OCI-LY7 (cell line): ENCODE measurements around the gene CCDC127. TPM values are rescaled to one million over a fixed set of nuclear protein-coding genes. Genes with fewer than 3 reads are reported as not detected.

Source experiments
- BruUV-seq: library from RNA; stranded (reverse); fragments of 400-500 nt; replicated peaks from 2 replicates; lab custom pipeline; 2021; lab: Mats Ljungman, UMichigan
- CTCF ChIA-PET: fragments of 300-600 bp; sonication (Branson Sonifier 250); formaldehyde crosslinking; loops from one replicate; lab custom pipeline; 2022; ENCODE audit warnings: antibody characterized with exemption; ENCODE audit not compliant: unreplicated experiment; lab: Charles Lee
- POLR2A ChIA-PET: fragments of 300-600 bp; sonication (Branson Sonifier 250); formaldehyde crosslinking; loops from one replicate; lab custom pipeline; 2022; ENCODE audit warnings: antibody characterized with exemption; lab: Charles Lee
- DNase-seq: peaks from one replicate; pipeline ENCODE4 v3.0.0-alpha.2; 2015; ENCODE audit warnings: low spot score
- H2AFZ ChIP-seq: fragments of 200-600 bp; sonication (generic), shearing (Covaris generic); 2 replicates; pipeline ENCODE4 v1.6.1; 2014; ENCODE audit warnings: mild to moderate bottlenecking, antibody characterized with exemption, low read length, moderate library complexity
- H3K27ac ChIP-seq: fragments of 200-600 bp; sonication (generic); 2 replicates; pipeline ENCODE4 v1.5.1; 2014; ENCODE audit warnings: mixed run types, low read depth, mild to moderate bottlenecking, moderate library complexity, low read length, inconsistent platforms; ENCODE audit not compliant: poor library complexity, severe bottlenecking
- H3K36me3 ChIP-seq: fragments of 200-600 bp; sonication (generic); 2 replicates; pipeline ENCODE4 v1.6.1; 2014; ENCODE audit warnings: mild to moderate bottlenecking, antibody characterized with exemption, low read length, moderate library complexity, mixed read lengths; ENCODE audit not compliant: insufficient read depth
- H3K4me1 ChIP-seq: fragments of 200-600 bp; sonication (generic); 2 replicates; pipeline ENCODE4 v1.5.1; 2014; ENCODE audit warnings: mild to moderate bottlenecking, low read length; ENCODE audit not compliant: insufficient read depth, poor library complexity, severe bottlenecking
- H3K4me2 ChIP-seq: fragments of 200-600 bp; sonication (generic); 2 replicates; pipeline ENCODE4 v1.6.1; 2014; ENCODE audit warnings: mild to moderate bottlenecking, low read length
- H3K4me3 ChIP-seq: fragments of 200-600 bp; sonication (generic); 2 replicates; pipeline ENCODE4 v1.5.1; 2014; ENCODE audit warnings: mild to moderate bottlenecking, low read depth, low read length; ENCODE audit not compliant: poor library complexity, severe bottlenecking
- H3K79me2 ChIP-seq: fragments of 200-600 bp; sonication (generic); 2 replicates; pipeline ENCODE4 v1.6.1; 2016; ENCODE audit warnings: low read depth, mild to moderate bottlenecking, low read length, moderate library complexity, mixed read lengths; ENCODE audit not compliant: insufficient read depth
- H3K9me2 ChIP-seq: fragments of 200-600 bp; sonication (generic); 2 replicates; pipeline ENCODE4 v1.6.1; 2016; ENCODE audit warnings: mild to moderate bottlenecking, low read length, mixed read lengths; ENCODE audit not compliant: insufficient read depth
- H3K9me3 ChIP-seq: fragments of 200-600 bp; sonication (generic); 2 replicates; pipeline ENCODE4 v1.6.1; 2014; ENCODE audit warnings: mild to moderate bottlenecking, mixed run types, low read length, mixed read lengths
- H4K20me1 ChIP-seq: fragments of 200-600 bp; sonication (generic); 2 replicates; pipeline ENCODE4 v1.6.1; 2014; ENCODE audit warnings: mild to moderate bottlenecking, antibody characterized with exemption, low read length, moderate library complexity, mixed read lengths; ENCODE audit not compliant: insufficient read depth
- CTCF ChIP-seq: fragments of 200-600 bp; sonication (generic); conservative IDR thresholded peaks from 2 replicates; pipeline ENCODE4 v1.5.1; 2014; ENCODE audit warnings: mild to moderate bottlenecking, antibody characterized with exemption, low read length, moderate library complexity, mixed read lengths
- EZH2phosphoT487 ChIP-seq: fragments of 200-600 bp; sonication (generic); IDR thresholded peaks from 2 replicates; pipeline ENCODE4 v1.6.1; 2018; ENCODE audit warnings: low read depth, borderline replicate concordance, mild to moderate bottlenecking, mixed run types, antibody characterized with exemption, low read length, moderate library complexity, mixed read lengths
- intact Hi-C: fragments of 100-400 bp; cut with micrococcal nuclease; formaldehyde crosslinking; loops from one replicate; pipeline ENCODE4 v1.10.0; 2022; ENCODE audit not compliant: unreplicated experiment
- total RNA-seq, 2 experiments: library from RNA; depleted of rRNA in 1 of 2; stranded (reverse); fragments of >200 nt in 1 of 2; shearing (Covaris generic) in 1 of 2; gene quantifications; 2 replicates each; pipeline ENCODE4 v1.2.3, GENCODE V29; 2014 to 2022

The CCDC127 gene
- total RNA-seq, 2 experiments from 2014 or later, result 10.8 to 12.4 TPM

DNA sequence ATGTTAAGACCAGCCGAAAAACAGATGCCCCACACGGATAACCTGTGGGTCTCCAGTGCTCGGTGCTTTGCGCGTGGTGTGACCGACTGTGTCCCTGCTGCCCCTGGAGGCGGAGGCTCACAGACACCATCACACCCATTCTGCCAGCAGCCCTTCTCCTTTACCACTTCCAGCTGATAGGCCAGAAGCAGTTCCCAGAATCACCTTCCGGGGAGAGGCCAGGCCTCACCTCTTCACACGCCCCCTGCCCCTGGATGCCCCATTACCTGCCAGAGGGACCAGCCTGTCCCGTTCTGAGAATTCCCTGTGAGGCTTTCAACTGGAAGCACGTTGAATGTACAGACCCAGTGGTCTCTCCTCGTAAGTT, 48.2 kb downstream of the CCDC127 start:
- Histone ChIP-seq H2AFZ (no peak overlapping the region), H3K4me1 (no peaks in the 10 kb centered on the region), H3K4me2 (no peak overlapping the region), H3K9me2 (no peaks in the 10 kb centered on the region), H3K27ac (no peak overlapping the region), H4K20me1 (no peaks in the 10 kb centered on the region), H3K4me3 (no peak overlapping the region), H3K36me3 (no peaks in the 10 kb centered on the region), H3K79me2 (no peaks in the 10 kb centered on the region), H3K9me3 (no peaks in the 10 kb centered on the region)
- ChIA-PET POLR2A (no interaction called here), CTCF (no interaction called here)
- no peak for DNase-seq
- intact Hi-C loops, result no loop called here
- BruUV-seq, result no TSS peak
- no peak for TF ChIP-seq EZH2phosphoT487

DNA sequence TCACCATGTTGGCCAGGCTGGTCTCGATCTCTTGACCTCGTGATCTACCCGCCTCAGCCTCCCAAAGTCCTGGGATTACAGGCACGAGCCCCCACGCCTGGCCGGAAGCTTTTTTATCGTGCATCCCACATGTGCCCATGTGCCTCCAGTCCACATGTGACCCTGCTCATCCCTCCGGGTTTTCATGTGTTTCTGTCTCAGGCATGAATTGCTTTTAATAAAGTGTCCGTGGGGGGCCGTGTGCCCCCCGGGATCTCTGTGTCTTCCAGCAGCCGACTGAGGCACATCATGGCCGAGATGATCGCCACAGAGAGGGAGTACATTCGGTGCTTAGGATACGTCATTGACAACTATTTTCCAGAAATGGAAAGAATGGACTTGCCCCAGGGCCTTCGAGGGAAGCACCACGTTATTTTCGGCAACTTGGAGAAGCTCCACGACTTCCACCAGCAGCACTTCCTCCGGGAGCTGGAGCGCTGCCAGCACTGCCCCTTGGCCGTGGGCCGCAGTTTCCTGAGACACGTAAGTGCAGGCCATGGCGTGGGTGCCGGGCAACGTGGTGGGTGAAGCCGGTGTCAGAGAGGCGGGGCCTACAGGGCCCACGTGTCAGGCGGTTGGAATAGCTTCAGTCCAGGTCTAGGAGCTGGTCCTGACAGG, 48.8 kb downstream of the CCDC127 start:
- intact Hi-C loops, result no loop called here
- Histone ChIP-seq H3K27ac (no peak overlapping the region), H3K9me3 (no peaks in the 10 kb centered on the region), H3K4me3 (no peak overlapping the region), H3K4me2 (no peak overlapping the region), H3K79me2 (no peaks in the 10 kb centered on the region), H3K36me3 (no peaks in the 10 kb centered on the region), H3K9me2 (no peaks in the 10 kb centered on the region), H3K4me1 (no peaks in the 10 kb centered on the region), H2AFZ (no peak overlapping the region), H4K20me1 (no peaks in the 10 kb centered on the region)
- TF ChIP-seq CTCF, result no peak
- no peak for TF ChIP-seq EZH2phosphoT487
- ChIA-PET POLR2A (no interaction called here), CTCF (no interaction called here)
- no peak for DNase-seq
- no TSS peak for BruUV-seq

GRCh38 chr5:167982-168660, 49.8 kb downstream of the CCDC127 start:
- Histone ChIP-seq H4K20me1 (no peaks in the 10 kb centered on the region), H3K36me3 (no peaks in the 10 kb centered on the region), H3K9me2 (no peaks in the 10 kb centered on the region), H3K4me2 (no peak overlapping the region), H3K4me3 (no peak overlapping the region), H3K9me3 (no peaks in the 10 kb centered on the region), H3K27ac (no peak overlapping the region), H3K4me1 (no peaks in the 10 kb centered on the region), H3K79me2 (no peaks in the 10 kb centered on the region), H2AFZ (no peak overlapping the region)
- no peak for TF ChIP-seq EZH2phosphoT487
- TF ChIP-seq CTCF, result no peak
- intact Hi-C loops, result no loop called here
- DNase-seq, result no peak
- no TSS peak for BruUV-seq
- ChIA-PET CTCF (no interaction called here), POLR2A (interaction anchor here (0.7 kb wide), 2 partner anchors 181 to 1536 kb away, joined by 3 to 4 read pairs; no protein-coding TSS in a partner anchor)
